ENCODE results near the gene C12orf57.

DNA sequence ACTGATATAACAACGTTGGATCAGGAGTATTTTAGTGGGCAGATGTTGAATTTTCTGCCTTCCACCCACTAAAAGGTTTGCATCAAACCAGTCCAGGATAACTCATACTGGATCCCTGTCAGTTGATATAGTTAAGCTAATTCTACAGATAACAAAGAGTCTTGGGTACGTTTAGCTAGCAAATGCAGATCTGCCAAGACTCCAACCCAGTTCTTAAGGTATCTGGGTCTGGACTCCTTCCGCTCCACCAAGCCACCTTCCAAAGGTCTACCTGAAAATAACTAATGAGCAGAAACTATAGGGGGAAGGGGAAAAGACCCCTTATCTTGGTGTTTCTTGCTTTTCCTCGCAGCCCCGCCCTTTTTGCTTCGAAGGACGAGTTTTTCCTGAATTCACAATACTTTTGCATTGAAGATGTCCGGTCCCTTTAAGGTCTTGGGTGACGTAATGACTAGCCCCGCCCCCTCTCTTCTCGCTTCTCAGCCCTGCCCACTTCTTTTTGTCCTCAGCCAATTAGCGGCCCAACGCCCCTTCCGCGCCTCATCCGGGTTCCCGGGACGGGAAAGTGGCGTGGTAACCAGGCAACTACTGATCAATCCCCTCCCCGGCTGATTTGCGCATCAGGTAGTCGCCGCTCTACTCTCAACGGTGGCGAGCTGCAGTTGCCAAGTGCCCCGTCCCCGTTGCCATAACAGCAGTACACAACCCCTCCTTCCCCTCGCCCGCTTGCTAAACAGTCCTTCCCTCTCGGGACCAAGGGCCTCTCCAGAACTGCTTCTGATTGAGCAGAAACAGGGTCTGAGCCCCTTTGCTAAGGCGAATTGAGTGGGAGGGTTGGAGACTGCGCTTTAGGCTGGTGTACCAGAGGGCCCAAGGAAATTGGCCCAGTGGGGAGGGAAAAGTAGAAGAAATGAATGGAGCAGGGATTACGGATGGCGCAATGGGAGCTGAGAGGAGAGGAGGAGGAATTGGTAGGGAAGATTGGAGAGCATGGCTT is 39.2 kb upstream of the C12orf57 start, which contains the start of gene LRRC23:
- TF ChIP-seq, protein P1, sequence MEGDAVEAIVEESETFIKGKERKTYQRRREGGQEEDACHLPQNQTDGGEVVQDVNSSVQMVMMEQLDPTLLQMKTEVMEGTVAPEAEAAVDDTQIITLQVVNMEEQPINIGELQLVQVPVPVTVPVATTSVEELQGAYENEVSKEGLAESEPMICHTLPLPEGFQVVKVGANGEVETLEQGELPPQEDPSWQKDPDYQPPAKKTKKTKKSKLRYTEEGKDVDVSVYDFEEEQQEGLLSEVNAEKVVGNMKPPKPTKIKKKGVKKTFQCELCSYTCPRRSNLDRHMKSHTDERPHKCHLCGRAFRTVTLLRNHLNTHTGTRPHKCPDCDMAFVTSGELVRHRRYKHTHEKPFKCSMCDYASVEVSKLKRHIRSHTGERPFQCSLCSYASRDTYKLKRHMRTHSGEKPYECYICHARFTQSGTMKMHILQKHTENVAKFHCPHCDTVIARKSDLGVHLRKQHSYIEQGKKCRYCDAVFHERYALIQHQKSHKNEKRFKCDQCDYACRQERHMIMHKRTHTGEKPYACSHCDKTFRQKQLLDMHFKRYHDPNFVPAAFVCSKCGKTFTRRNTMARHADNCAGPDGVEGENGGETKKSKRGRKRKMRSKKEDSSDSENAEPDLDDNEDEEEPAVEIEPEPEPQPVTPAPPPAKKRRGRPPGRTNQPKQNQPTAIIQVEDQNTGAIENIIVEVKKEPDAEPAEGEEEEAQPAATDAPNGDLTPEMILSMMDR (conservative IDR thresholded peaks at IDR 0.05): no peak
- no peak for TF ChIP-seq ZFX (IDR thresholded peaks at IDR 0.05)
